ENCODE results near the gene LRTM2.

DNA sequence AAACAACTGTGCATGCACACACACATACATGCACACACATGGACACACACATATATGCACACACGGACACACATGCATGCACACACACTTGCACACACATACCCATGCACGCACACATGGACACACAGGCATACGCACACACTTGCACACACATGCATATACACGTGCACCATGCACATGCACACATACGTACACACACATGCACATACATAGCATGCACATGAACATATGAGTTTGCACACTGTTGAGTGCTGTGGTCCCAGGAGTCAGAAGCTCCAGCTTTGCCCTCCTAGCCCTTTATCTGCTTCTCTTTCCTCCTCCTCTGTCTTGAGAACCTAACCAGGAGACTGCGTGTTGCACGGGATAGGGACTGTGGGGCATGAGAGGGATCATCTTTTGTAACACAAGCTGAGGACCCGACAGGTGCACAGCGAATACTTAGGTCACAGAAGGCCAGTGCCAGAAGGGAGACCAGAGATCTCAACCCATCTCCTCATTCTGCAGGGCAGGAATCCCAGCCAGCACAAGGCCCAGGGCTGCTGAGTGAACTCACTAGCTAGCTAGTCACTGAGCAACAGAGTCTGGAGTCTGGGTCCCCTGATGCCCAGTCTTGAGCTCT lies 3.5 kb upstream of the LRTM2 start:
- TF ChIP-seq EP300 (IDR thresholded peaks at IDR 0.05): no peak
- TF ChIP-seq, protein P1, sequence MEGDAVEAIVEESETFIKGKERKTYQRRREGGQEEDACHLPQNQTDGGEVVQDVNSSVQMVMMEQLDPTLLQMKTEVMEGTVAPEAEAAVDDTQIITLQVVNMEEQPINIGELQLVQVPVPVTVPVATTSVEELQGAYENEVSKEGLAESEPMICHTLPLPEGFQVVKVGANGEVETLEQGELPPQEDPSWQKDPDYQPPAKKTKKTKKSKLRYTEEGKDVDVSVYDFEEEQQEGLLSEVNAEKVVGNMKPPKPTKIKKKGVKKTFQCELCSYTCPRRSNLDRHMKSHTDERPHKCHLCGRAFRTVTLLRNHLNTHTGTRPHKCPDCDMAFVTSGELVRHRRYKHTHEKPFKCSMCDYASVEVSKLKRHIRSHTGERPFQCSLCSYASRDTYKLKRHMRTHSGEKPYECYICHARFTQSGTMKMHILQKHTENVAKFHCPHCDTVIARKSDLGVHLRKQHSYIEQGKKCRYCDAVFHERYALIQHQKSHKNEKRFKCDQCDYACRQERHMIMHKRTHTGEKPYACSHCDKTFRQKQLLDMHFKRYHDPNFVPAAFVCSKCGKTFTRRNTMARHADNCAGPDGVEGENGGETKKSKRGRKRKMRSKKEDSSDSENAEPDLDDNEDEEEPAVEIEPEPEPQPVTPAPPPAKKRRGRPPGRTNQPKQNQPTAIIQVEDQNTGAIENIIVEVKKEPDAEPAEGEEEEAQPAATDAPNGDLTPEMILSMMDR (IDR thresholded peaks at IDR 0.05): no peak
- no peak for TF ChIP-seq POLR2A (IDR thresholded peaks at IDR 0.05)
- no peak for TF ChIP-seq POLR2AphosphoS5 (IDR thresholded peaks at IDR 0.05)

Data from sigmoid colon (tissue), 4 donors.